Activated T-cell treated with anti-CD3 and anti-CD28 coated beads, Interleukin-2, amount 50 U/mL, for 24 hours (primary cell): Measurements from ENCODE around the gene ZSCAN10.
"Not testable (repeated sequence)": the region's sequence is repeated elsewhere in the genome, so short reads cannot be mapped to it uniquely, and the experiment has no call there.

Experiments
- DNase-seq: peaks from one replicate; pipeline ENCODE4 v3.0.0-alpha.2; 2020
- H3K27ac Mint-ChIP-seq: 2 replicates; pipeline ENCODE4 v1.8.0; 2020; ENCODE audit warnings: mild to moderate bottlenecking, mixed read lengths
- H3K27me3 Mint-ChIP-seq: 2 replicates; pipeline ENCODE4 v1.8.0; 2020; ENCODE audit warnings: mixed read lengths
- H3K36me3 Mint-ChIP-seq: 2 replicates; pipeline ENCODE4 v1.8.0; 2020; ENCODE audit warnings: low read depth, mixed read lengths
- H3K4me1 Mint-ChIP-seq: 2 replicates; pipeline ENCODE4 v1.8.0; 2020; ENCODE audit warnings: low read depth, mixed read lengths
- H3K4me3 Mint-ChIP-seq: 2 replicates; pipeline ENCODE4 v1.8.0; 2020; ENCODE audit warnings: mild to moderate bottlenecking, moderate library complexity, mixed read lengths
- H3K9me3 Mint-ChIP-seq: 2 replicates; pipeline ENCODE4 v1.8.0; 2020; ENCODE audit warnings: mixed read lengths

The ZSCAN10 gene

DNA sequence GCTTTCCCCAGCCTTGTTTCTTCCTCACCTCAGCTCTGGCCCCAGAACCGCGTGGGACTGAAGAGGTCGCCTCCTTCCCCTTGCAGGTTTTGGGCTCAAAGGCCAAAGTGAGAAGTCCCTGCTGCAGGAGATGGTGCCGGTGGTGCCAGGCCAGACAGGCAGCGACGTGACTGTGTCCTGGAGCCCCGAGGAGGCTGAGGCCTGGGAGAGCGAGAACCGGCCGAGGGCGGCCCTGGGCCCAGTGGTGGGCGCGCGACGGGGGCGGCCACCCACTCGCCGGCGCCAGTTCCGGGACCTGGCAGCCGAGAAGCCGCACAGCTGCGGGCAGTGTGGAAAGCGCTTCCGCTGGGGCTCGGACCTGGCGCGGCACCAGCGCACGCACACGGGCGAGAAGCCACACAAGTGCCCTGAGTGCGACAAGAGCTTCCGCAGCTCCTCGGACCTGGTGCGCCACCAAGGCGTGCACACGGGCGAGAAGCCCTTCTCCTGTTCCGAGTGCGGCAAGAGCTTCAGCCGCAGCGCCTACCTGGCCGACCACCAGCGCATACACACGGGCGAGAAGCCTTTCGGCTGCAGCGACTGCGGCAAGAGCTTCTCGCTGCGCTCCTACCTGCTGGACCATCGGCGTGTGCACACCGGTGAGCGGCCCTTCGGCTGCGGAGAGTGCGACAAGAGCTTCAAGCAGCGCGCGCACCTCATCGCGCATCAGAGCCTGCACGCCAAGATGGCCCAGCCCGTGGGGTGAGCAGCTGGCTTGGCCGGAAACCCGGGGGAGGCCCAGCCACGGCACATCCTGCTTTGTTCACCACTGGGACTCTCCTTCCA lies 41.7 kb upstream of the ZSCAN10 start:
- Mint-ChIP-seq H3K36me3 (peaks cover 40% of the 10 kb centered on the region), H3K27ac (no peak overlapping the region), H3K4me3 (no peak overlapping the region), H3K27me3 (no peaks in the 10 kb centered on the region), H3K9me3 (no peaks in the 10 kb centered on the region), H3K4me1 (peaks cover 8% of the 10 kb centered on the region)
- no peak for DNase-seq

DNA sequence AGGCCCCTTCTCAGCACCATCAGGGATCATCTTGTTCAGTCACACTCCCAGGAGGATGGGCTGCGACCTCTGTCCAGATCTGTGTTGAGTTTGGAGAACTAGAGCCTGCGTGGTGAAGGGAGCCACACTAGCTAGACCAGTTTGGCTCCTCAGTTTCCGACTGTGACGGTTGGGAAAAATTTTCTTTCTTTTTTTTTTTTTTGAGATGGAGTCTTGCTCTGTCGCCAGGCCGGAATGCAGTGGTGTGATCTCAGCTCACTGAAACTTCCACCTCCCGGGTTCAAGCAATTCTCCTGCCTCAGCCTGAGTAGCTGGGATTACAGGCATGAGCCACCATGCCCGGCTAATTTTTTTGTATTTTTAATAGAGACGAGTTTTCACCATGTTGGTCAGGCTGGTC lies 40.5 kb upstream of the ZSCAN10 start:
- H3K27ac Mint-ChIP-seq, H3K27me3 Mint-ChIP-seq, H3K9me3 Mint-ChIP-seq, DNase-seq, H3K4me3 Mint-ChIP-seq: not testable (repeated sequence)
- Mint-ChIP-seq H3K36me3 (peaks cover 45% of the 10 kb centered on the region), H3K4me1 (peaks cover 12% of the 10 kb centered on the region)

DNA sequence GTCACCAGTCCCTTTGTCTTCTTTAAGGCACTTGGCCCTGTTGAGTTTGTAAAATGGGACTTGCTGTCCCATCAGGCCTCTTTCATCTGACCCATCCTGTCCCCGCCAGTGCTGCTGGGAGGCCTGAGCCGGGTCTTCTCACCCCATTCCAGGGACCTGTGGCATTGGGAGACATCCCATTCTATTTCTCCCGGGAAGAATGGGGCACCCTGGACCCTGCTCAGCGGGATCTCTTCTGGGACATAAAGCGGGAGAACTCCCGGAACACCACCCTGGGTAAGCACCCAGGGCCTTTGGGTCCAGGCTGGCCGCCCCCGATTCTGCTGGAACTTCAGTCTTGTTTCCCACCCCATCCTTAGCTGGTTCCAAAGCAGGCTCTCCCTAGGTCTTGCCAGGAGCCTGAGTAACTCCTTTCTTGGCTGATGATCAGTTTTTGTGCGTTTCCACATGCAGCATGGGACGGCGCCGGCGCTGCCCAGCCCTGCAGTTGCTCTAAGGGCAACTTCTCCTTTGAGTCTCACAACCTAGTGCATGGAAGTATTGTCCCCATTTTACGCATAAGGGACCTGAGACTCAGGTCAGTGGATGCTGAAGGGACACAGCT lies 39.8 kb upstream of the ZSCAN10 start:
- no peaks in the 10 kb centered on the region for H3K27me3 Mint-ChIP-seq
- no peak for DNase-seq
- H3K27ac Mint-ChIP-seq: no peak overlapping the region
- peaks cover 51% of the 10 kb centered on the region for H3K36me3 Mint-ChIP-seq
- peaks cover 12% of the 10 kb centered on the region for H3K4me1 Mint-ChIP-seq
- H3K9me3 Mint-ChIP-seq: no peaks in the 10 kb centered on the region
- no peak overlapping the region for H3K4me3 Mint-ChIP-seq

DNA sequence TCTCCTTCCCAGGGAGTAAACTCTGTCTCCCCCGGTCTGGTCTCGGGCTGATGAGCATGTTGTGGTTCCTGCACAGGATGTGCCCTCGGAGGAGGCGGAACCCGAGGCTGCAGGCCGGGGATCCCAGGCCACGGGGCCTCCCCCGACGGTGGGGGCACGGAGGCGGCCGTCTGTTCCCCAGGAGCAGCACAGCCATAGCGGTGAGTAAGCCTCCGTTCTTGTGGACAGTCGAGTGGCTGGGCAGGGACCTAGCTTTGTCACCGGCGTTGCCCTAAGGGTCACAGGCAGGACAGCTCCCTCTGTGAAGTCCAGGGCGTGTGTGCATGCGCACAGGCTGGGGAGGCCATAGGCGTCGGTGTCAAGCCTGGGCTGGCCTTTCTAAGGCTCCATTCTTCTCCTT lies 39.2 kb upstream of the ZSCAN10 start:
- Mint-ChIP-seq H3K9me3 (no peaks in the 10 kb centered on the region), H3K36me3 (peaks cover 54% of the 10 kb centered on the region), H3K4me1 (peaks cover 15% of the 10 kb centered on the region), H3K27ac (no peak overlapping the region), H3K27me3 (no peaks in the 10 kb centered on the region), H3K4me3 (no peak overlapping the region)
- DNase-seq: no peak

- Mint-ChIP-seq H3K4me1 (peaks cover 20% of the 10 kb centered on the region), H3K27ac (peak overlapping the region; percentile 29), H3K27me3 (no peaks in the 10 kb centered on the region), H3K9me3 (no peaks in the 10 kb centered on the region), H3K4me3 (no peak overlapping the region), H3K36me3 (peaks cover 53% of the 10 kb centered on the region)
- DNase-seq: no peak
These were observed 38.2 kb upstream of the ZSCAN10 start for GRCh38 chr16:3137267-3137666.

DNA sequence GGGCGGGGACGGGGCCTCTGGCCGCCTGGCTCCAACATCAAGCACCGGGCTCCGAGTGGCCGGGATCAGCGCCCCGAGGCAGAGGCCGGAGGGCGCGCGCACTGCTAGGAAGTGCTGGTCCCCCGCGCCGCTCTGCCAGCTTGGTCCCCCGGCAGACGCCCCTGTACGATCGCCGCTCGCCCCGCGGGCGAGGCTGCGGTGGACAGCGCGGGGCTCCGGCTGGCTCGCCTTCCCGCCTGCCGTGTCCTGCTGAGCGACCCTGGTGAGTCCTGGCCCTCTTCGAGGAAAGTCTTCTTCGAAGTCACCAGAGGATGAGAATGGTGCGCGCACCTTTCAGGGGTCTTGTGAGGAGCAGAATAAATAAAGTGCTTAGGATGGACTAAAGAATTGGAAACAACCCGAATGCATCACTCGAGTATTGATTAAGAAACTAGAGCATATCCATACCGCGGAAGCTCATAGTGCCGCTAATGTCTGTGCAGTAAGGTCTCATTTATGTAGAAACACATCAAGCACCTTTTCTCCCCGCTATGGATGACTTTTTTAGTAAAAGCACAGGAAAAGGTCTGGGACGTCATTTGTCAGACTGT lies 36.1 kb upstream of the ZSCAN10 start:
- Mint-ChIP-seq H3K9me3 (no peaks in the 10 kb centered on the region), H3K36me3 (peaks cover 56% of the 10 kb centered on the region), H3K4me3 (peak overlapping the region; percentile 99), H3K27me3 (no peaks in the 10 kb centered on the region), H3K4me1 (peaks cover 27% of the 10 kb centered on the region), H3K27ac (peak overlapping the region; percentile 97)
- no peak for DNase-seq

- Mint-ChIP-seq H3K9me3 (no peaks in the 10 kb centered on the region), H3K4me1 (peaks cover 31% of the 10 kb centered on the region), H3K27me3 (no peaks in the 10 kb centered on the region), H3K4me3 (peak within 1 kb of the TSS; percentile 99), H3K27ac (peak within 1 kb of the TSS; percentile 97), H3K36me3 (peaks cover 57% of the 10 kb centered on the region)
- DNase-seq: peak; percentile 88
These were observed 35.4 kb upstream of the ZSCAN10 start, which contains the start of gene ZNF213 for GRCh38 chr16:3134338-3135125. Gene ZNF213 (plus strand): TSS chr16:3135029. CDS start chr16:3137281, 2,252 bp downstream.

DNA sequence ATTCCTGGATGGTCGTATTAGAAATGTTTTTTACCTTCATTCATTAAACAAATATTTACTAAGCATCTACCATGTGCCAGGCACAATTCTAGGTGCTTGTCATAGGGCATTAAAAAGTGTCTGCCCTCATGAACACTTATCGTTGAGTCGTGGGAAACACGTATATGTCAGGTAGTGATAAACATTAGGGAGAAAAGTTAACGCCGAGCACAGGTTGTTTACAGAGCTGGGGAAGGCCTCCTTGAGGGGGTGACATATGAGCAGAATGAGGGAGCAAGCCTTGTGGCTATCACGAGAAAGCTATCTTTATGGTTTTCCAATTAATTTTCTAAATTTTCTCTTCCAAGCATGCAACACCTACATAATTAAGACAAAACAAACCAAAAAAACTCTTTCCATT lies 34.8 kb upstream of the ZSCAN10 start:
- Mint-ChIP-seq H3K4me1 (peaks cover 38% of the 10 kb centered on the region), H3K27me3 (no peaks in the 10 kb centered on the region), H3K27ac (peak overlapping the region; percentile 97), H3K36me3 (peaks cover 59% of the 10 kb centered on the region), H3K9me3 (no peaks in the 10 kb centered on the region), H3K4me3 (peak overlapping the region; percentile 99)
- no peak for DNase-seq

DNA sequence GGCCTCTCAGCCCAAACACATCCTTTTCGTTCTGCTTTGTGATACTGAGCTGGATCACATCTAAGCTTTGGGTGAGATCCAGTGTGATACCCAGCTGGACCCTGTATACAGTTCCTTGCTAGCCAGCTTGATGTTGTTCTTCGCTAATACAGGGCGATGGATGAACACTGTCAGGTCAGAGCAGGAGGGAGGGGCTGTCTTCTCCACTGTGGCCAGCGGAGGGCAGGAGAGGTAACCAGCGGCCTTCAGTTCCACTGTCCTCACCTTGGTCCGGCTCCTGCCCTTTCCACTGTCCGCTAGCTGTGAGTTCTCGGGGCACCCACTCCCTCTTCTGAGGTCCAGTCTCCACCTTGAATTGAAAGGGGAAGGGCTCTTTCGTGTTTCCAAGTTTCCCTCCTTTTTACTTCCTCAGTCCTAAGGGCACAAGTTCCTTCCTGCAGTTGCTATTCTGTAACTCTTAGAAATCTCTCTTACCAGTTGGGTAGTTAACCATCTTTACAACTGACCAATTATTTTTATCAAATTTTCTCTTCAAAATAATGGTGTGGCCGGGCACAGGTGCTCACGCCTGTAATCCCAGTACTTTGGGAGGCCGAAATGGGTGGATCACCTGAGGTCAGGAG lies 32.8 kb upstream of the ZSCAN10 start:
- peak; percentile 63 for DNase-seq
- Mint-ChIP-seq H3K27me3 (no peaks in the 10 kb centered on the region), H3K27ac (peak overlapping the region; percentile 79), H3K4me3 (no peak overlapping the region), H3K9me3 (no peaks in the 10 kb centered on the region), H3K36me3 (peaks cover 58% of the 10 kb centered on the region), H3K4me1 (peaks cover 49% of the 10 kb centered on the region)

DNA sequence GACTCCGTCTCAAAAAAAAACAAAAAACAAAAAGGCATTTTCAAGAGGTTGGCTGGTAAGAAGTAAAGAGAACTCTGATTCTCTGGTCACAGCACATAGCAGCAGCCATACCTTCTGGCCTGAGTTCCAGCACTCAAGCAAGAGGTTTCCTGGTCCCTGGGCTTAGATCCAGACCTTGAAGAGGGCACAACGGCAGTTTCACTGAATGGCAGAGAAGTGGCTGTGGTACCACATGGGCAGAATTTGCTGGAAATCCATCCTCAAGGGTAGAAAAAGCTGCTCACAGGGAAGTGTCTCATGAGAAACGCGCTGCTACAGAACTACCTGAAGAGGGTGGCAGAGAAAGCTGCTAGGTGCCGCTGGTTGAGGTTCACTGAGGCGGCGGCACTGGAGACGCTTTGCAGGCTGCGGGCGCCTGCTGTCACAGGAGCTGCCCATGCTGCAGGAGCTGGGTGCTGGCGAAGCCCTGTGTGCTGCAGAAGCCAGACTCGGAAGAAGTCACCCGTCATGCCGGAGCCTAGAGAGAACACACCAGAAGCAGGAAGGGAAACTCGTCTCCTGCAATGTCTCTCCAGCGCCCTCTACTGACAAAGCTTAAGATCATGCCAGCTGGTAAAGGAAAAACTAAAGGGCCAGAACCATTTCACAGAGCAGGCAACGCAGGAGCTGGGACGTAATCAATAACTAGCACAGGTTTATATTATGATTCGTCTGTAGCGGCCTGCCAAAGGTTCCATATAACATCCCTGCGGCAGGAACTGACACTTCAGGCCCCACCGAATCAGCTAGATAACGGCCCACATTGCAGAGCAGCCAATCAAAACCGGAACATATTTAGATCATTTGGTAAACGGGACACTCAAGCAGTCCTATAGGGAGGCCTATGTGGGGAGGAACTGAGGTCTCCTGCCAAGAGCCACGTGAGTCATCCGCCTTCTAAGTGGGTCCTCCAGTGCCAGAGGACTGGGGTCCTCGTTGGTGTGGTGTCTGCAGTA lies 30.3 kb upstream of the ZSCAN10 start:
- Mint-ChIP-seq H3K27me3 (no peaks in the 10 kb centered on the region), H3K9me3 (no peaks in the 10 kb centered on the region), H3K4me1 (peaks cover 54% of the 10 kb centered on the region), H3K36me3 (peaks cover 67% of the 10 kb centered on the region), H3K27ac (peak overlapping the region; percentile 92), H3K4me3 (peak overlapping the region; percentile 89)
- DNase-seq: peak; percentile 81

GRCh38 chr16:3127745-3128144 lies 28.7 kb upstream of the ZSCAN10 start:
- Mint-ChIP-seq H3K27ac (peak overlapping the region; percentile 68), H3K36me3 (peaks cover 54% of the 10 kb centered on the region), H3K27me3 (no peaks in the 10 kb centered on the region), H3K4me3 (no peak overlapping the region), H3K9me3 (no peaks in the 10 kb centered on the region), H3K4me1 (peaks cover 58% of the 10 kb centered on the region)
- no peak for DNase-seq

GRCh38 chr16:3123986-3124886 lies 25.1 kb upstream of the ZSCAN10 start:
- Mint-ChIP-seq H3K27me3 (no peaks in the 10 kb centered on the region), H3K4me1 (peaks cover 44% of the 10 kb centered on the region), H3K27ac (peak overlapping the region; percentile 98), H3K36me3 (peaks cover 31% of the 10 kb centered on the region), H3K4me3 (peak overlapping the region; percentile 97), H3K9me3 (no peaks in the 10 kb centered on the region)
- DNase-seq: peak; percentile 98
